ENCODE results near the gene ANKH. TPM values are rescaled to one million over a fixed set of nuclear protein-coding genes. Genes with fewer than 3 reads are reported as not detected.

The ANKH gene
- total RNA-seq, 1 donor from 2014 or later, result 29.9 TPM

GRCh38 chr5:14707811-14708390 lies 163.7 kb downstream of the ANKH start:
- Mint-ChIP-seq H3K4me3 (ENCODE audit: low read depth) (no peak overlapping the region), H3K27ac (no peak overlapping the region), H3K27me3 (no peaks in the 10 kb centered on the region), H3K4me1 (ENCODE audit: low read depth) (no peaks in the 10 kb centered on the region), H3K9me3 (ENCODE audit: low read depth) (no peaks in the 10 kb centered on the region), H3K36me3 (ENCODE audit: insufficient read depth) (peaks cover 36% of the 10 kb centered on the region)
- no peak for TF ChIP-seq CTCF (IDR thresholded peaks at IDR 0.05; ENCODE audit: unreplicated experiment)
- no peak for DNase-seq (ENCODE audit: low spot score, unreplicated experiment)

GRCh38 chr5:14706615-14707021 lies 165.0 kb downstream of the ANKH start:
- TF ChIP-seq CTCF (IDR thresholded peaks at IDR 0.05; ENCODE audit: unreplicated experiment), result no peak
- Mint-ChIP-seq H3K4me3 (ENCODE audit: low read depth) (no peak overlapping the region), H3K27ac (no peak overlapping the region), H3K4me1 (ENCODE audit: low read depth) (no peaks in the 10 kb centered on the region), H3K36me3 (ENCODE audit: insufficient read depth) (peaks cover 24% of the 10 kb centered on the region), H3K27me3 (no peaks in the 10 kb centered on the region), H3K9me3 (ENCODE audit: low read depth) (no peaks in the 10 kb centered on the region)
- DNase-seq (ENCODE audit: low spot score, unreplicated experiment), result no peak

- Mint-ChIP-seq H3K9me3 (ENCODE audit: low read depth) (no peaks in the 10 kb centered on the region), H3K36me3 (ENCODE audit: insufficient read depth) (peaks cover 20% of the 10 kb centered on the region), H3K27ac (no peak overlapping the region), H3K4me1 (ENCODE audit: low read depth) (no peaks in the 10 kb centered on the region), H3K27me3 (no peaks in the 10 kb centered on the region), H3K4me3 (ENCODE audit: low read depth) (no peak overlapping the region)
- no peak for TF ChIP-seq CTCF (IDR thresholded peaks at IDR 0.05; ENCODE audit: unreplicated experiment)
- DNase-seq (ENCODE audit: low spot score, unreplicated experiment), result no peak
Measured at GRCh38 chr5:14705556-14705955, 166.0 kb downstream of the ANKH start.

- peaks cover 22% of the 10 kb centered on the region for H3K36me3 Mint-ChIP-seq (ENCODE audit: insufficient read depth)
- no peak for TF ChIP-seq CTCF (IDR thresholded peaks at IDR 0.05; ENCODE audit: unreplicated experiment)
- no peaks in the 10 kb centered on the region for H3K9me3 Mint-ChIP-seq (ENCODE audit: low read depth)
- H3K4me1 Mint-ChIP-seq (ENCODE audit: low read depth), result no peaks in the 10 kb centered on the region
- H3K27me3 Mint-ChIP-seq, result no peaks in the 10 kb centered on the region
- no peak overlapping the region for H3K4me3 Mint-ChIP-seq (ENCODE audit: low read depth)
- DNase-seq (ENCODE audit: low spot score, unreplicated experiment), result no peak
- H3K27ac Mint-ChIP-seq, result no peak overlapping the region
Measured at GRCh38 chr5:14702238-14702839, 169.2 kb downstream of the ANKH start.

- Mint-ChIP-seq H3K36me3 (ENCODE audit: insufficient read depth) (peaks cover 21% of the 10 kb centered on the region), H3K27ac (no peak overlapping the region), H3K4me1 (ENCODE audit: low read depth) (no peaks in the 10 kb centered on the region), H3K9me3 (ENCODE audit: low read depth) (no peaks in the 10 kb centered on the region), H3K4me3 (ENCODE audit: low read depth) (no peak overlapping the region), H3K27me3 (no peaks in the 10 kb centered on the region)
- no peak for TF ChIP-seq CTCF (IDR thresholded peaks at IDR 0.05; ENCODE audit: unreplicated experiment)
- no peak for DNase-seq (ENCODE audit: low spot score, unreplicated experiment)
Measured at GRCh38 chr5:14701556-14701955, 170.0 kb downstream of the ANKH start.

Measured in progenitor cell of endocrine pancreas (in vitro differentiated cells).